Mammary epithelial cell (primary cell): ENCODE measurements around the gene CTTNBP2NL.

Source experiments
- CTCF ChIP-seq, 2 donors: IDR thresholded peaks in 1 of 2; conservative IDR thresholded peaks in 1 of 2; 2 replicates each; pipeline ENCODE4 v1.5.1; 2011 to 2012; ENCODE audit warnings: inconsistent platforms in 2 of 2, low read length in 2 of 2, mild to moderate bottlenecking in 2 of 2, control low read depth in 1 of 2, low read depth in 1 of 2; ENCODE audit not compliant: insufficient read depth in 1 of 2; ENCODE audit errors: extremely low read depth in 1 of 2
- EZH2 ChIP-seq: IDR thresholded peaks from 2 replicates; pipeline ENCODE4 v1.6.1; 2012; ENCODE audit warnings: low read length, inconsistent platforms, borderline replicate concordance

GRCh38 chr1:112383759-112384370 is 12.1 kb upstream of the CTTNBP2NL start:
- TF ChIP-seq CTCF (conservative IDR thresholded peaks at IDR 0.05 in 1 of 2, IDR thresholded peaks at IDR 0.05 in 1 of 2; ENCODE audit: extremely low read depth in 1 of 2, insufficient read depth in 1 of 2, low read depth in 1 of 2, low read length in 2 of 2) = no peak
- no peak for TF ChIP-seq EZH2
